ENCODE results near the gene RCOR1.

RCOR1 gene

DNA sequence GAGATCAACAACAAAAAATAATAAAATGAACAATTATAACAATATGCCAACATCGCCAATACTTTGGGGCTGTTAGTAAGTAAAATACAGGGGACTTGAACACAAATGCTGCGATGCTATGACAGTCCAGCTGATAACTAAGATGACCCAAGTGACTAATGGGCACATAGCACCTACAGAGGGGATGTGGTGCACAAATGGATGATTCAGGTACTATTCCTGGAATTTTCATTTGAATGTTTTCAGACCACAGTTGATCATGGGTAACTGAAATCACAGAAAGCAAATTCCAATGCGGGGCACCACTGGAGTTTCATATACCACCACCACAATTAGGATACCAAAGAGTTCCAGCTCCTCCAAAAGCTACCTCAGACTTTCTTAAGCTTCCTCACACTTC is 82.9 kb downstream of the RCOR1 start:
- no peaks in the 10 kb centered on the region for H3K9me2 ChIP-seq (ENCODE audit: low read depth, low read length)
- no peaks in the 10 kb centered on the region for H3K27me3 ChIP-seq (ENCODE audit: insufficient read depth, low read length)
- H3K4me3 ChIP-seq (ENCODE audit: low read depth, low read length, poor library complexity, severe bottlenecking), result no peak overlapping the region
- H3F3A ChIP-seq (ENCODE audit: insufficient read depth, low read length), result no peaks in the 10 kb centered on the region
- TF ChIP-seq, protein P1, sequence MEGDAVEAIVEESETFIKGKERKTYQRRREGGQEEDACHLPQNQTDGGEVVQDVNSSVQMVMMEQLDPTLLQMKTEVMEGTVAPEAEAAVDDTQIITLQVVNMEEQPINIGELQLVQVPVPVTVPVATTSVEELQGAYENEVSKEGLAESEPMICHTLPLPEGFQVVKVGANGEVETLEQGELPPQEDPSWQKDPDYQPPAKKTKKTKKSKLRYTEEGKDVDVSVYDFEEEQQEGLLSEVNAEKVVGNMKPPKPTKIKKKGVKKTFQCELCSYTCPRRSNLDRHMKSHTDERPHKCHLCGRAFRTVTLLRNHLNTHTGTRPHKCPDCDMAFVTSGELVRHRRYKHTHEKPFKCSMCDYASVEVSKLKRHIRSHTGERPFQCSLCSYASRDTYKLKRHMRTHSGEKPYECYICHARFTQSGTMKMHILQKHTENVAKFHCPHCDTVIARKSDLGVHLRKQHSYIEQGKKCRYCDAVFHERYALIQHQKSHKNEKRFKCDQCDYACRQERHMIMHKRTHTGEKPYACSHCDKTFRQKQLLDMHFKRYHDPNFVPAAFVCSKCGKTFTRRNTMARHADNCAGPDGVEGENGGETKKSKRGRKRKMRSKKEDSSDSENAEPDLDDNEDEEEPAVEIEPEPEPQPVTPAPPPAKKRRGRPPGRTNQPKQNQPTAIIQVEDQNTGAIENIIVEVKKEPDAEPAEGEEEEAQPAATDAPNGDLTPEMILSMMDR (IDR thresholded peaks at IDR 0.05; ENCODE audit: low read length), result no peak
- no peak for TF ChIP-seq EZH2 (IDR thresholded peaks at IDR 0.05; ENCODE audit: borderline replicate concordance, low read length)
- no peaks in the 10 kb centered on the region for H4K20me1 ChIP-seq (ENCODE audit: insufficient read depth, low read length)
- no peak overlapping the region for H3K27ac ChIP-seq (ENCODE audit: low read depth, low read length, poor library complexity, severe bottlenecking)
- no peak overlapping the region for H3K9ac ChIP-seq (ENCODE audit: low read length)
- 0 out of 2 replicates have a peak, but pooled peaks cover 4% of the 10 kb centered on the region for H3K36me3 ChIP-seq (ENCODE audit: insufficient read depth, low read length)
- no peak overlapping the region for H3K4me2 ChIP-seq (ENCODE audit: low read length)
- H3K79me2 ChIP-seq (ENCODE audit: insufficient read depth, low read length), result peaks cover 10% of the 10 kb centered on the region; the same call in 1 of the 2 replicates
- no peak overlapping the region for H2AFZ ChIP-seq (ENCODE audit: low read length)
- no peaks in the 10 kb centered on the region for H3K4me1 ChIP-seq (ENCODE audit: insufficient read depth, low read length, severe bottlenecking)
- H3K9me3 ChIP-seq (ENCODE audit: low read length), result no peaks in the 10 kb centered on the region

DNA sequence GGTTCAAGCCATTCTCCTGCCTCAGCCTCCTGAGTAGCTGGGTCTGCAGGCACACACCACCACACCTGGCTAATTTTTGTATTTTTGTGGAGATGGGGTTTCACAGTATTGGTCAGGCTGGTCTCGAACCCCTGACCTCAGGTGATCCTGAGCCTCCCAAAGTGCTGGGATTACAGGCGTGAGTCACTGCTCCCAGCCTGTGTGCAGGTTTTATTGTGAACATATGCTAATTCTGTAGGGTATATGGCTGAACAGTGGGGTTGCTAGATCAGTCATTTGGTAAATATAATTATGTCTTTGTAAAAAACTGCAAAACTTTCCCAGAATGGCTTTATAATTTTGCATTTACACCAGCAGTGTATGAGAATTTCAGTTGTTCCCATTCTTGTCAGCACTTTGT is 85.9 kb downstream of the RCOR1 start:
- Histone ChIP-seq H3K79me2 (ENCODE audit: insufficient read depth, low read length) (peaks cover 10% of the 10 kb centered on the region; the same call in 1 of the 2 replicates), H3F3A (ENCODE audit: insufficient read depth, low read length) (no peaks in the 10 kb centered on the region)

DNA sequence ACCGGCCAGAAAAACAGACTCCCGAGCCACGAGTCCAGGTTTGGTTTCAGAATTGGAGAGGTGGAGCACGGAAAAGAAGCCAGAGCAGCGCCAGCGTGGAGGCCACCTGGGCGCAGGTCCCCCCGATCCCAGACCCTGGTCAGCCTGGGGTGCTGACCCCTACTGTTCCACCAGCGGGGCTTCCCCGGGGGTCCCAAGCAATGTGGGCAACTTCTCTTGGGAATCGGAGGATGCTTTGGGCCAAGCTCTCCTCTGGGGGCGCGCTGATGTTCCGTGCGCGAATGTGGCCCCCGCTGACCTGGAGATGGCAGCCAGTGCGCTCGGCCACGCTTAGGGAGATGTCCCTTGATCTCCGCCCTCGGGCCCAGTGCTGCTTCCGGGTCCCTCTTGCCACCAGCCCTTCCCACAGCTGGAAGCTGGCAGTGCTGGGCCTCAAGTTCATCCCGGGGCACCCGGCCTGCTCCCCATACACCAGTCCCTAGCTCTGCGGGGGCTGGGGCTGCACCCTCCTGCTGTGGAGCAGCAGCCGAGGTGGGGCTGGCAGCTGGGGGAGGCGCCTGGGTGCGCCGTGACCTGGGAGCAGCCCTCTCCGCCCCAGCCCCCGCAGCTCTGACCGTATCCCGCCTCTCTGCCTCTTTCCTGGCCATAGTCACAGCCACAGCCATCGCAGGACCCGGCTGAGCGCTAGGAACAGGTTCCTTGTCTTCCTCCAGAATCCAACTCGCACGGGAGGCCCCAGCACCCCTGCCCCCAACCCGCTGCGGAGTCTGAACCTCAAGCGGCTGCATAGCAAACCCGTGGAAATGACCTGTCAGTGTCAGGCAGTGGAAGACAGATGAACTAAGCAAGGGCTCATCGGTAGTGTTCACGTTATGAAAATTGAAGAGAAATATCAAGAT is 91.2 kb downstream of the RCOR1 start:
- H3K27me3 ChIP-seq (ENCODE audit: insufficient read depth, low read length), result no peaks in the 10 kb centered on the region
- H3K9ac ChIP-seq (ENCODE audit: low read length), result no peak overlapping the region
- H3K79me2 ChIP-seq (ENCODE audit: insufficient read depth, low read length), result peaks cover 10% of the 10 kb centered on the region; the same call in 1 of the 2 replicates
- H4K20me1 ChIP-seq (ENCODE audit: insufficient read depth, low read length), result no peaks in the 10 kb centered on the region
- H3K27ac ChIP-seq (ENCODE audit: low read depth, low read length, poor library complexity, severe bottlenecking), result no peak overlapping the region
- H2AFZ ChIP-seq (ENCODE audit: low read length), result no peak overlapping the region
- H3K4me3 ChIP-seq (ENCODE audit: low read depth, low read length, poor library complexity, severe bottlenecking), result no peak overlapping the region
- TF ChIP-seq, protein P1 (IDR thresholded peaks at IDR 0.05; ENCODE audit: low read length), result no peak
- H3F3A ChIP-seq (ENCODE audit: insufficient read depth, low read length), result no peaks in the 10 kb centered on the region
- no peaks in the 10 kb centered on the region for H3K36me3 ChIP-seq (ENCODE audit: insufficient read depth, low read length)
- H3K4me2 ChIP-seq (ENCODE audit: low read length), result no peak overlapping the region
- H3K9me3 ChIP-seq (ENCODE audit: low read length), result no peaks in the 10 kb centered on the region
- H3K4me1 ChIP-seq (ENCODE audit: insufficient read depth, low read length, severe bottlenecking), result peaks cover 18% of the 10 kb centered on the region
- no peaks in the 10 kb centered on the region for H3K9me2 ChIP-seq (ENCODE audit: low read depth, low read length)

More for the DNA sequence above, 85.9 kb downstream of the RCOR1 start:
- no peak for TF ChIP-seq EZH2 (IDR thresholded peaks at IDR 0.05; ENCODE audit: borderline replicate concordance, low read length)
- TF ChIP-seq, protein P1 (IDR thresholded peaks at IDR 0.05; ENCODE audit: low read length), result no peak
- no peaks in the 10 kb centered on the region for H4K20me1 ChIP-seq (ENCODE audit: insufficient read depth, low read length)
- no peak overlapping the region for H3K9ac ChIP-seq (ENCODE audit: low read length)
- H3K4me3 ChIP-seq (ENCODE audit: low read depth, low read length, poor library complexity, severe bottlenecking), result no peak overlapping the region
- no peak overlapping the region for H2AFZ ChIP-seq (ENCODE audit: low read length)
- H3K4me1 ChIP-seq (ENCODE audit: insufficient read depth, low read length, severe bottlenecking), result no peaks in the 10 kb centered on the region
- no peaks in the 10 kb centered on the region for H3K27me3 ChIP-seq (ENCODE audit: insufficient read depth, low read length)
- H3K9me2 ChIP-seq (ENCODE audit: low read depth, low read length), result no peaks in the 10 kb centered on the region
- H3K4me2 ChIP-seq (ENCODE audit: low read length), result no peak overlapping the region
- H3K27ac ChIP-seq (ENCODE audit: low read depth, low read length, poor library complexity, severe bottlenecking), result no peak overlapping the region
- H3K9me3 ChIP-seq (ENCODE audit: low read length), result no peaks in the 10 kb centered on the region
- no peaks in the 10 kb centered on the region for H3K36me3 ChIP-seq (ENCODE audit: insufficient read depth, low read length)

All from OCI-LY1 (cell line).